GM06990 (cell line): Measurements from ENCODE around the gene CHN2.

Experiments
- DNase-seq: peaks from one replicate; pipeline ENCODE4 v3.0.0-alpha.2; 2011; ENCODE audit not compliant: insufficient read length; ENCODE audit errors: extremely low read depth
- H3K27me3 ChIP-seq: replicated peaks from 2 replicates; pipeline ENCODE4 v1.6.0; 2011; ENCODE audit warnings: low read length; ENCODE audit not compliant: control insufficient read depth, insufficient read depth
- H3K36me3 ChIP-seq: 2 replicates; pipeline ENCODE4 v1.5.1; 2011; ENCODE audit warnings: low read length; ENCODE audit not compliant: control insufficient read depth, insufficient read depth
- H3K4me3 ChIP-seq: replicated peaks from 2 replicates; pipeline ENCODE4 v1.5.1; 2011; ENCODE audit warnings: low read depth, mild to moderate bottlenecking, control low read depth, low read length
- CTCF ChIP-seq: IDR thresholded peaks from 2 replicates; pipeline ENCODE4 v1.5.1; 2011; ENCODE audit warnings: low read length, control low read depth, mild to moderate bottlenecking, inconsistent platforms; ENCODE audit not compliant: insufficient read depth, poor library complexity, severe bottlenecking

CHN2 gene

DNA sequence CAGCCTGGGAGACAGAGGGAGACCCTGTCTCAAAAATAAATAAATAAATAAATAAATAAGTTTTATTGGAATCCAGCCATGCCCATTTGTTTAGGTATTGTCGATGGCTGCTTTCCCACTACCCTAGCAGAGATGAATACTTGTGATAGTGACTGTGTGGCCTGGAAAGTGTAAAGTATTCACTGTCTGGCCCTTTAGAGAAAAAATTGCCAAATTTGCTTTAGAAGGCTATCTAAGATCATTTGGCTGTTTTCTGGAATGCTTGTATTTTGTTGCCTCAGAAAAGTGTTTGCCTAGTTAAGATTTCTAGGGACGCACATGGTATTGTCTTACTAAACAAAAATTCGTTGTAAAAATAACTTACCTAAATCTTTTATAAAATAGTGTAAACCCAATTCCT is 35.4 kb downstream of the CHN2 start:
- no peak overlapping the region for H3K4me3 ChIP-seq
- no peaks in the 10 kb centered on the region for H3K27me3 ChIP-seq
- no peaks in the 10 kb centered on the region for H3K36me3 ChIP-seq
- DNase-seq = no peak
- TF ChIP-seq CTCF = no peak

GRCh38 chr7:29230871-29231345 is 36.3 kb downstream of the CHN2 start:
- no peaks in the 10 kb centered on the region for H3K36me3 ChIP-seq
- no peak for TF ChIP-seq CTCF
- no peak overlapping the region for H3K4me3 ChIP-seq
- H3K27me3 ChIP-seq = no peaks in the 10 kb centered on the region
- DNase-seq = no peak

GRCh38 chr7:29231671-29232232 is 37.2 kb downstream of the CHN2 start:
- H3K4me3 ChIP-seq = no peak overlapping the region
- H3K27me3 ChIP-seq = no peaks in the 10 kb centered on the region
- no peak for TF ChIP-seq CTCF
- H3K36me3 ChIP-seq = no peaks in the 10 kb centered on the region
- DNase-seq = no peak

DNA sequence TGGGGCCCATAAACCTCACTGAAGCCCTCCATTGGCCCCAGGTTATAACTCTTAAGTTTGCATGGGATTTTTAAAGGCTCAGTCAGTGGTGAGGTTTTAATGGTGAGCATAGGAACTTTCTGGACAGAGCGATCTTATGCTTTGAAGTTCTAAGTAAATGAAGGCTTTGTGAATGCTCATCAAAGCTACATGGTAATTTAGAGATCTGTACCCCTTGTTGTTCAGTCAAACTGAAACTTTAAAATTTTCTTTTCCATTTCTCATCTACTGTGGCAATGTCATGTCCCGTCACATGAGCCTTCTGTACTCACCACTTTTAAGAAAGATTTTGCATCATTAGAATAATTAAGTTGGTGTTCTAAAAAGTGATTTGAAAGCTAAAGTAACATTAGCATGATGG is 39.9 kb downstream of the CHN2 start:
- no peak for TF ChIP-seq CTCF
- Histone ChIP-seq H3K4me3 (no peak overlapping the region), H3K27me3 (no peaks in the 10 kb centered on the region), H3K36me3 (no peaks in the 10 kb centered on the region)
- no peak for DNase-seq

DNA sequence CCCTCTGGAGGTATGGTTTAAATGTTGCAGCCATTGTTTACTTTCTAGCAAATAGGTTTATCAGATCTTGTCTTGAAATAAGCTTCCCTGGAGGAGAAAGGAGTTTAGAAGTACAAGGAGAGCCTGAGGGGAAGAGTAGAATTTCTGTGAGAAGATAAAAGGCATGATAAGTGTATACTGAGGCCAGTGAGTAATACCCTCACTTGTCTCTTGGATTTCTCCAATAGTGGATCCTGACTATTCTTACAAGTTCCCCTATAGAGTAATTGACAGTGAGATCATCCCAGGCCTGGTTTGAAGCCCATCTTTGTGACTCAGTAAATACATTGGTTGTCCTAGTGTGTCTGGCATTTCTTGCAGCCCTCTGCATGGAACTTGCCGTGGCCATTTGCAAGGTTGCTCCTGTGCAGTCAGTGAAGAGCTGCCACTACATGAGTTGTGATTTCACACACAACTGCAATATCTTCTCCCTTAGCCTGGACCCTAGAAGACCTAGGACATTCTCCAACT is 41.6 kb downstream of the CHN2 start:
- no peaks in the 10 kb centered on the region for H3K27me3 ChIP-seq
- DNase-seq = no peak
- no peaks in the 10 kb centered on the region for H3K36me3 ChIP-seq
- no peak overlapping the region for H3K4me3 ChIP-seq
- TF ChIP-seq CTCF = no peak

GRCh38 chr7:29236649-29237048 is 42.1 kb downstream of the CHN2 start:
- no peak overlapping the region for H3K4me3 ChIP-seq
- no peak for TF ChIP-seq CTCF
- no peaks in the 10 kb centered on the region for H3K27me3 ChIP-seq
- no peaks in the 10 kb centered on the region for H3K36me3 ChIP-seq
- no peak for DNase-seq
